Spleen (tissue), 11 donors: ENCODE data around the gene COL4A2. TPM values are rescaled to one million over a fixed set of nuclear protein-coding genes. Genes with fewer than 3 reads are reported as not detected.

Experiments used
- DNase-seq: peaks from one replicate; pipeline ENCODE4 v3.0.0-alpha.2; 2020
- H3K27ac ChIP-seq, 8 donors: fragments of 200-600 bp; sonication (generic) in 7 of 8; 1 replicate in 4 of 8; 2 replicates in 4 of 8; pipeline versions ENCODE4 v1.5.0 to v1.8.0; 2016 to 2021; ENCODE audit warnings: inconsistent platforms in 4 of 8, mild to moderate bottlenecking in 4 of 8, moderate library complexity in 1 of 8
- H3K27me3 ChIP-seq, 7 donors: fragments of 200-600 bp; sonication (generic) in 6 of 7; replicated peaks in 1 of 7; 1 replicate in 4 of 7; 2 replicates in 3 of 7; pipeline versions ENCODE4 v1.5.0 to v1.8.0; 2016 to 2021; ENCODE audit warnings: inconsistent platforms in 3 of 7, mild to moderate bottlenecking in 1 of 7
- H3K36me3 ChIP-seq, 6 donors: fragments of 200-600 bp; sonication (generic) in 5 of 6; 1 replicate in 4 of 6; 2 replicates in 2 of 6; pipeline versions ENCODE4 v1.5.0 to v1.8.0; 2016 to 2021; ENCODE audit warnings: inconsistent platforms in 2 of 6
- H3K4me1 ChIP-seq, 6 donors: fragments of 200-600 bp; sonication (generic) in 5 of 6; 1 replicate in 3 of 6; 2 replicates in 3 of 6; pipeline versions ENCODE4 v1.5.0 to v1.8.0; 2016 to 2021; ENCODE audit warnings: inconsistent platforms in 3 of 6
- H3K4me3 ChIP-seq, 8 donors: fragments of 200-600 bp; sonication (generic) in 7 of 8; 1 replicate in 4 of 8; 2 replicates in 4 of 8; pipeline versions ENCODE4 v1.5.0 to v1.8.0; 2016 to 2021; ENCODE audit warnings: inconsistent platforms in 4 of 8, mild to moderate bottlenecking in 4 of 8, moderate library complexity in 2 of 8
- H3K9me3 ChIP-seq, 8 donors: fragments of 200-600 bp; sonication (generic) in 7 of 8; 1 replicate in 4 of 8; 2 replicates in 4 of 8; pipeline versions ENCODE4 v1.5.0 to v1.8.0; 2016 to 2021; ENCODE audit warnings: inconsistent platforms in 4 of 8
- POLR2A ChIP-seq, 3 donors: fragments of 450-650 bp; IDR thresholded peaks; one replicate each; pipeline ENCODE4 v1.5.1; 2017; ENCODE audit warnings: antibody characterized with exemption in 3 of 3, mild to moderate bottlenecking in 1 of 3
- POLR2AphosphoS5 ChIP-seq, 3 donors: sonication (generic); formaldehyde crosslinking; IDR thresholded peaks; one replicate each; pipeline ENCODE4 v1.5.1; 2017; ENCODE audit warnings: antibody characterized with exemption in 3 of 3
- WGBS, 5 donors: extraction: QIAGEN DNeasy Blood & Tissue Kit in 3 of 5; methylation state at CpG; one replicate each; pipeline versions ENCODE4 v1.1.5 to v1.1.7; 2013 to 2018; 5-methylcytosine and 5-hydroxymethylcytosine counted together
- intact Hi-C: fragments of 100-400 bp; cut with DNase I; formaldehyde crosslinking; loops from one replicate; pipeline ENCODE4 v1.15.0; 2023; ENCODE audit warnings: low total_unique reads
- polyA plus RNA-seq, 3 donors: library from polyadenylated mRNA; stranded (reverse); fragments of 200-250 nt; gene quantifications; one replicate each; pipeline ENCODE4 v1.2.1, GENCODE V29; 2013
- total RNA-seq, 7 donors: library from RNA; depleted of rRNA in 3 of 7; stranded (reverse); fragments of >200 nt in 3 of 7; fragmentation: NEBNext Ultra II Directional in 4 of 7; extraction: Animal tissue kit (Norgen Biotek cat#: 25700) in 4 of 7; gene quantifications; one replicate each; pipeline versions ENCODE4 v1.1.0 to v1.2.1, GENCODE V29; 2016 to 2021
- TF ChIP-seq, protein P1 (sequence below), 11 experiments: fragments of 200-600 bp in 7 of 11; fragments of 450-650 bp in 4 of 11; sonication (generic) in 4 of 11; IDR thresholded peaks in 8 of 11; conservative IDR thresholded peaks in 3 of 11; 1 replicate in 7 of 11; 2 replicates in 4 of 11; pipeline versions ENCODE4 v1.4.0 to v1.8.0; 2016 to 2021; ENCODE audit warnings: antibody characterized with exemption in 11 of 11, inconsistent platforms in 4 of 11, mild to moderate bottlenecking in 1 of 11
- donor health status: healthy with polysubstance abuse.
- donor health status: DM: no; HTN: no; CAD: no; lungs with moderate emphysema.
- donor health status: DM: no; HTN: no; CAD: no.
- donor health status: Bipolar disorder and iron deficiency.
- donor health status: healthy.
- donor health status: DM: no; HTN: no; CAD: no.
- donor health status: DM: yes; HTN: yes; CAD: no.

Gene COL4A2
- total and polyA plus RNA-seq, 10 donors, result 52.6 to 712 (median 337) TPM

DNA sequence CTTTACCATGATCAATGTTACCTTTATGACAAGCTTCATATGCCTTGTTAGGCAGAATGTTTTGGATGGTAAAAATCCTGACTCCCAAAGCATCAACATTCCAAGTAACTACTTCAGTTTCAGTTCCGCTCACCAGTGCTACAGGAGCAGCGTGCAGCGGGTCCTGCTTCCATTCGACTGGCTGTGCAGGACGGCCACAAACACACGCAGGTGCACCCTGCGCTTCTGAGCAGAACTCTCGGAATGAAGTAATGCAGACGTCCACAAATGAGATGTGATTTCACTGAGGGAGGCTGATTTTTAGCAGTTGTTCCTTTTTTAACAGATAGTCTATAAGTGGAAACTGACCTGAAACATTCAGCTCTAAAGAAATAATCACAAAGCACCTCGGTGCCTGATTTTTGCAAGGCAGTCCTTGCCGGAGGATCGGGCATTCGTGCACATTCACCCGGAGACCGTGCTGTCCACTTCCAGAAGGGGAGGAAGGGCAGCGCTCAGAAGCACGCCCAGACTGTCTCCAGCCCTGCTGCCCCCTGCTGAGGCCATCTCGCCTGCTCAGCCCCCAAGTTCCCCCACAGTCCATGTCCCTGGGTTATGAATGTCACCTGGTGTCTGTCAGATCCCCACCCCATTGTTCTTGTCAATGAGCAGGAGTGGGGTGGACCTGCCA, 168.6 kb downstream of the COL4A2 start:
- intact Hi-C loops, result no loop called here
- no peak for DNase-seq
- WGBS, 5 donors, result 78 to 90% (median 86%) methylated on average over 18 of the region's 18 CpGs
- TF ChIP-seq POLR2AphosphoS5 (IDR thresholded peaks at IDR 0.05), result peak in 1 of 3 donors; percentile 29
- TF ChIP-seq, protein P1, sequence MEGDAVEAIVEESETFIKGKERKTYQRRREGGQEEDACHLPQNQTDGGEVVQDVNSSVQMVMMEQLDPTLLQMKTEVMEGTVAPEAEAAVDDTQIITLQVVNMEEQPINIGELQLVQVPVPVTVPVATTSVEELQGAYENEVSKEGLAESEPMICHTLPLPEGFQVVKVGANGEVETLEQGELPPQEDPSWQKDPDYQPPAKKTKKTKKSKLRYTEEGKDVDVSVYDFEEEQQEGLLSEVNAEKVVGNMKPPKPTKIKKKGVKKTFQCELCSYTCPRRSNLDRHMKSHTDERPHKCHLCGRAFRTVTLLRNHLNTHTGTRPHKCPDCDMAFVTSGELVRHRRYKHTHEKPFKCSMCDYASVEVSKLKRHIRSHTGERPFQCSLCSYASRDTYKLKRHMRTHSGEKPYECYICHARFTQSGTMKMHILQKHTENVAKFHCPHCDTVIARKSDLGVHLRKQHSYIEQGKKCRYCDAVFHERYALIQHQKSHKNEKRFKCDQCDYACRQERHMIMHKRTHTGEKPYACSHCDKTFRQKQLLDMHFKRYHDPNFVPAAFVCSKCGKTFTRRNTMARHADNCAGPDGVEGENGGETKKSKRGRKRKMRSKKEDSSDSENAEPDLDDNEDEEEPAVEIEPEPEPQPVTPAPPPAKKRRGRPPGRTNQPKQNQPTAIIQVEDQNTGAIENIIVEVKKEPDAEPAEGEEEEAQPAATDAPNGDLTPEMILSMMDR (IDR thresholded peaks at IDR 0.05 in 8 of 11, conservative IDR thresholded peaks at IDR 0.05 in 3 of 11), result no peak
- Histone ChIP-seq H3K4me3 (no peak overlapping the region), H3K27me3 (no peaks in the 10 kb centered on the region), H3K27ac (no peak overlapping the region), H3K36me3 (peaks cover 0 to 81% (median 12%) of the 10 kb centered on the region in 6 donors), H3K9me3 (no peaks in the 10 kb centered on the region), H3K4me1 (peaks cover 10 to 29% (median 17%) of the 10 kb centered on the region in 6 donors)

DNA sequence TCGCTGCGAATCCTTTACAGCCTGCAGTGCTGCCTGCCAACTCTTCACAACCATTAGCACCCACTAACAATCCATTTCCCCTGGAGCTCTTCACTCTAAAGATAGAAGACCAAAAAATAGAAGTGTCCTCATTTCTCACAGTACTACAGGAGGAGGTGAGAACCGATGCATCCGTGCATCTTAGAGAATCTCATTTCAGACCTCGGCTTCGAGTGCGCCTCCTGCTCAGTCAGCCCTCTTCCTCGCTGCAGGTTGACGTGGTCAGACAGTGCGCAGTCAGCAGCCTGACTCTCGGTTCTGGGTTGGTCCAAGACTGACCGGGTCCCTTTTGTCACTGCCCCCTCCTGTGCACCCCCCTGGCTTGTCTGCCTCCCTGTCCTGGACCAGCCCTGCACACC, 169.1 kb downstream of the COL4A2 start:
- intact Hi-C loops, result no loop called here
- Histone ChIP-seq H3K27ac (no peak overlapping the region), H3K4me1 (peaks cover 5 to 24% (median 12%) of the 10 kb centered on the region in 6 donors), H3K36me3 (peaks cover 0 to 78% (median 12%) of the 10 kb centered on the region in 6 donors), H3K27me3 (no peaks in the 10 kb centered on the region), H3K9me3 (no peaks in the 10 kb centered on the region), H3K4me3 (no peak overlapping the region)
- DNase-seq, result no peak
- 84 to 97% (median 86%) methylated on average over 11 to 12 of the region's 12 CpGs for WGBS, 5 donors
- TF ChIP-seq POLR2AphosphoS5 (IDR thresholded peaks at IDR 0.05) (no peak), POLR2A (IDR thresholded peaks at IDR 0.05) (no peak)
- TF ChIP-seq, protein P1 (IDR thresholded peaks at IDR 0.05 in 8 of 11, conservative IDR thresholded peaks at IDR 0.05 in 3 of 11), result no peak

DNA sequence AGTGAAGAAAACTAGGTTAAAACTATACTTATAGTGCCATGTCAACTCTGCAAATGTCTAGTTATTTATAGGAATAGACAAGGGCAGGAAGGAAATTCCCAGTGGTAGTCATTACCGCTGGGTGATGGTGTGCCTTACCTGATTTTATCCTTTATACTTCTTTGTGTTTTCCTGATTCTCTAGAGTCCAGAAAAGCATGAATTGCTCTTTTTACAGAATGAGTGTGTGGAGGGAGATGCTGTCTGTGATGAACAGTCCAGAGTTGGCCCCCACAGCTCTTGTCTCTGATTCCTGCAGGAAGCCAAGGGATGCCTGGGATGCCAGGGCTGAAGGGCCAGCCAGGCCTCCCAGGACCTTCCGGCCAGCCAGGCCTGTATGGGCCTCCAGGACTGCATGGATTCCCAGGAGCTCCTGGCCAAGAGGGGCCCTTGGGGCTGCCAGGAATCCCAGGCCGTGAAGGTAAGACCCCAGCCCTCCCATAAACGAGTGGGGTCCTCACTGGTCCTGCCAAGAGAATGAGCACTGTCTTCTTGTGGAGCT, 170.7 kb downstream of the COL4A2 start:
- WGBS, 5 donors, result 65 to 82% (median 76%) methylated on average over 2 to 4 of the region's 4 CpGs
- TF ChIP-seq POLR2A (IDR thresholded peaks at IDR 0.05), result no peak
- TF ChIP-seq POLR2AphosphoS5 (IDR thresholded peaks at IDR 0.05), result no peak
- TF ChIP-seq, protein P1 (IDR thresholded peaks at IDR 0.05 in 8 of 11, conservative IDR thresholded peaks at IDR 0.05 in 3 of 11), result no peak
- intact Hi-C loops, result no loop called here
- Histone ChIP-seq H3K27me3 (no peaks in the 10 kb centered on the region), H3K9me3 (no peaks in the 10 kb centered on the region), H3K4me3 (no peak overlapping the region), H3K4me1 (peaks cover 0 to 8% (median 2%) of the 10 kb centered on the region in 6 donors), H3K36me3 (peaks cover 0 to 83% (median 14%) of the 10 kb centered on the region in 6 donors), H3K27ac (peak overlapping the region in 2 of 8 donors; percentile 20 to 21)
- no peak for DNase-seq

DNA sequence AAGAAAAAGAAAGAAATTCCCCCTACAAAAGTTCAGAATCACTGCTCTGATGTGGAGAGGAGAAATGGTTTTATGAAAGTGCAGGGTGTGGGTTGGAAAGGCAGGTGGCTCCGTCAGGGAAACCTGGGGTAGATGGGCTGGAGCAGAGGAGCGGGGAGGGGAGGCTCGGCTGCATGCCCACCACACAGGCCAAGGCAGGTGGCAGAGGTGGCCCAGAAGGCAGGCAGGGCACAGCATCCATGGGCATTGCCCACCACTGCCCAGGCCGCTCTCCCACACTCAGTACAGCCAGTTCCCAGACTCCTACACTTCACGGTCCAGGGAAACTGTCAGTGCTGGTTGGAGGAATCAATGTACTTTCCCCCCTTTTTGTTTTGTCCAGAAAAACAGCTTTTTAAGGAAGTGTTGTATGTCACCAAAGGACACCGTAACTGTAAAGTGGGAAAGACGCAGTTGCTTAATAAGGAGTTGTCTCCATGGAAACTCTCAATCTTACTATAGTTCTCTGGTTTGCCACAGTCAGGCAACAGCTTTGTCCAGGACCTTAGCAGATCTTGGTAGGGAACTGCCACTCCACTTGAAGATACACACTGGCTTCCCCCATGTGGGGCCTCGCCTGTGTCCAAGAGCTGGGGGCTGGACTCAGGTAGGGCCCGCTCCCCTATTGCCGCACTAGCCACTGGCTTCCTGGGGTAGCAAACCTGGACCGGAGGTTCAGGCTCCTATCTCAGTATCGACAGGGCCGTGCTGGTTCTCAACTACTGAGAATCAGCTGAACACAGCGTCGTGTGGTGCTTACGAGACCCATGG, 171.5 kb downstream of the COL4A2 start:
- peaks cover 0 to 5% (median 2%) of the 10 kb centered on the region in 6 donors for H3K4me1 ChIP-seq
- WGBS, 5 donors, result 82 to 94% (median 87%) methylated on average over 10 to 16 of the region's 16 CpGs
- no peak overlapping the region for H3K4me3 ChIP-seq
- H3K9me3 ChIP-seq, result no peaks in the 10 kb centered on the region
- no peaks in the 10 kb centered on the region for H3K27me3 ChIP-seq
- H3K36me3 ChIP-seq, result peaks cover 0 to 83% (median 13%) of the 10 kb centered on the region in 6 donors
- intact Hi-C loops, result no loop called here
- TF ChIP-seq POLR2AphosphoS5 (IDR thresholded peaks at IDR 0.05) (no peak), POLR2A (IDR thresholded peaks at IDR 0.05) (no peak)
- TF ChIP-seq, protein P1 (IDR thresholded peaks at IDR 0.05 in 8 of 11, conservative IDR thresholded peaks at IDR 0.05 in 3 of 11), result no peak
- DNase-seq, result no peak
- peak overlapping the region in 1 of 8 donors; percentile 20 for H3K27ac ChIP-seq
